H1 (cell line): ENCODE data around the gene ARV1. TPM values are rescaled to one million over a fixed set of nuclear protein-coding genes. Genes with fewer than 3 reads are reported as not detected.

Experiments used
- CTCF ChIA-PET: fragments of 300-600 bp; sonication (Branson Sonifier 250); formaldehyde crosslinking; loops from one replicate; lab custom pipeline; 2021; ENCODE audit not compliant: partially characterized antibody; lab: Charles Lee
- POLR2A ChIA-PET: fragments of 300-600 bp; sonication (Branson Sonifier 250); formaldehyde crosslinking; loops from one replicate; lab custom pipeline; 2021; ENCODE audit warnings: inconsistent platforms; ENCODE audit not compliant: partially characterized antibody; lab: Charles Lee
- DNase-seq, 2 experiments: peaks; one replicate each; pipeline versions ENCODE4 v3.0.0 to v3.0.0-alpha.2; 2010 to 2022; ENCODE audit warnings: low spot score in 2 of 2, low read depth in 1 of 2, mixed read lengths in 1 of 2
- FAIRE-seq: peaks from 2 replicates; lab custom pipeline; 2011; peaks lifted over from hg19 to GRCh38; lab: Jason Lieb, UNC
- H2AFZ ChIP-seq: 2 replicates; pipeline ENCODE4 v1.8.1; 2012; ENCODE audit warnings: low read length, inconsistent platforms
- H2AK5ac ChIP-seq: 2 replicates; pipeline ENCODE4 v1.6.1; 2013; ENCODE audit warnings: low read depth, low read length
- H2BK120ac ChIP-seq: replicated peaks from 2 replicates; pipeline ENCODE3; 2013; ENCODE audit warnings: low read depth, low read length, inconsistent platforms
- H2BK12ac ChIP-seq: 2 replicates; pipeline ENCODE4 v1.6.1; 2013; ENCODE audit warnings: low read depth, low read length
- H2BK15ac ChIP-seq: 2 replicates; pipeline ENCODE4 v1.6.1; 2013; ENCODE audit warnings: low read length
- H2BK20ac ChIP-seq: 2 replicates; pipeline ENCODE4 v1.6.1; 2013; ENCODE audit warnings: low read length
- H2BK5ac ChIP-seq: 2 replicates; pipeline ENCODE4 v1.6.1; 2013; ENCODE audit warnings: low read depth, low read length
- H3K14ac ChIP-seq: 2 replicates; pipeline ENCODE4 v1.6.1; 2013; ENCODE audit warnings: inconsistent platforms; ENCODE audit not compliant: insufficient read length
- H3K18ac ChIP-seq: 2 replicates; pipeline ENCODE4 v1.6.1; 2013; ENCODE audit warnings: low read length; ENCODE audit errors: extremely low read depth
- H3K23ac ChIP-seq: 2 replicates; pipeline ENCODE4 v1.6.1; 2013; ENCODE audit warnings: inconsistent platforms; ENCODE audit not compliant: insufficient read length
- H3K23me2 ChIP-seq: 2 replicates; pipeline ENCODE4 v1.6.1; 2013; ENCODE audit warnings: low read depth, low read length
- H3K27ac ChIP-seq: 2 replicates; pipeline ENCODE4 v1.6.1; 2011; ENCODE audit warnings: low read depth, low read length, inconsistent platforms
- H3K27me3 ChIP-seq, 4 experiments: replicated peaks in 1 of 4; 1 replicate in 1 of 4; 2 replicates in 3 of 4; pipeline versions ENCODE4 v1.6.1 to v1.8.1; 2011 to 2013; ENCODE audit warnings: low read length in 3 of 4, mild to moderate bottlenecking in 3 of 4, inconsistent platforms in 2 of 4, mixed read lengths in 2 of 4, moderate library complexity in 1 of 4; ENCODE audit not compliant: control insufficient read depth in 3 of 4, insufficient read depth in 3 of 4; ENCODE audit errors: extremely low read depth in 1 of 4
- H3K36me3 ChIP-seq, 4 experiments: 2 replicates each; pipeline versions ENCODE4 v1.6.1 to v1.8.1; 2011 to 2013; ENCODE audit warnings: mild to moderate bottlenecking in 4 of 4, low read length in 3 of 4, moderate library complexity in 2 of 4, control low read depth in 1 of 4, inconsistent platforms in 1 of 4; ENCODE audit not compliant: insufficient read depth in 4 of 4, control insufficient read depth in 2 of 4
- H3K4ac ChIP-seq: replicated peaks from 2 replicates; pipeline ENCODE3; 2013; ENCODE audit warnings: low read length, low read depth, mixed read lengths, inconsistent platforms; ENCODE audit not compliant: insufficient read length
- H3K4me1 ChIP-seq, 4 experiments: replicated peaks in 1 of 4; 1 replicate in 1 of 4; 2 replicates in 3 of 4; pipeline versions ENCODE4 v1.6.1 to v1.8.1; 2011 to 2013; ENCODE audit warnings: low read length in 3 of 4, inconsistent platforms in 2 of 4, mixed read lengths in 1 of 4; ENCODE audit not compliant: insufficient read depth in 4 of 4, control insufficient read depth in 3 of 4
- H3K4me2 ChIP-seq, 2 experiments: 2 replicates each; pipeline versions ENCODE4 v1.6.1 to v1.8.1; 2011 to 2013; ENCODE audit warnings: low read depth in 2 of 2, low read length in 2 of 2, control low read depth in 1 of 2, inconsistent platforms in 1 of 2, mild to moderate bottlenecking in 1 of 2; ENCODE audit not compliant: insufficient read depth in 1 of 2
- H3K4me3 ChIP-seq, 4 experiments: fragments of 200-600, 300-600 bp in 1 of 4; sonication (generic), shearing (Covaris generic), sonication (Bioruptor Twin) in 1 of 4; 2 replicates each; pipeline versions ENCODE4 v1.5.1 to v1.8.1; 2011 to 2016; ENCODE audit warnings: low read length in 4 of 4, low read depth in 3 of 4, control low read depth in 2 of 4, inconsistent platforms in 2 of 4, mild to moderate bottlenecking in 2 of 4, mixed read lengths in 1 of 4, moderate library complexity in 1 of 4; ENCODE audit not compliant: insufficient read depth in 2 of 4; ENCODE audit errors: extremely low read depth in 1 of 4
- H3K56ac ChIP-seq: replicated peaks from 2 replicates; pipeline ENCODE3; 2013; ENCODE audit warnings: low read depth, mild to moderate bottlenecking, mixed read lengths, low read length, inconsistent platforms; ENCODE audit not compliant: insufficient read length
- H3K79me1 ChIP-seq: 2 replicates; pipeline ENCODE4 v1.6.1; 2013; ENCODE audit warnings: low read depth, low read length, control low read depth
- H3K79me2 ChIP-seq, 2 experiments: 2 replicates each; pipeline versions ENCODE4 v1.6.1 to v1.8.1; 2012 to 2013; ENCODE audit warnings: low read length in 2 of 2, mild to moderate bottlenecking in 2 of 2, inconsistent platforms in 1 of 2; ENCODE audit not compliant: insufficient read depth in 2 of 2, control insufficient read depth in 1 of 2
- H3K9ac ChIP-seq, 4 experiments: replicated peaks in 1 of 4; 1 replicate in 1 of 4; 2 replicates in 3 of 4; pipeline versions ENCODE4 v1.6.1 to v1.8.1; 2011 to 2013; ENCODE audit warnings: low read depth in 3 of 4, low read length in 3 of 4, control low read depth in 2 of 4, mild to moderate bottlenecking in 2 of 4, moderate library complexity in 2 of 4, inconsistent platforms in 1 of 4; ENCODE audit errors: extremely low read depth in 1 of 4
- H3K9me3 ChIP-seq, 2 experiments: 2 replicates each; pipeline versions ENCODE4 v1.6.1 to v1.8.1; 2012 to 2013; ENCODE audit warnings: mild to moderate bottlenecking in 2 of 2, moderate library complexity in 2 of 2, control low read depth in 1 of 2, inconsistent platforms in 1 of 2, low read depth in 1 of 2, low read length in 1 of 2, mixed read lengths in 1 of 2; ENCODE audit not compliant: insufficient read depth in 2 of 2
- H4K20me1 ChIP-seq, 2 experiments: replicated peaks in 1 of 2; 2 replicates each; pipeline versions ENCODE3 to v1.8.1; 2011 to 2013; ENCODE audit warnings: inconsistent platforms in 2 of 2, low read length in 2 of 2, mild to moderate bottlenecking in 1 of 2; ENCODE audit not compliant: insufficient read depth in 2 of 2, control insufficient read depth in 1 of 2
- H4K5ac ChIP-seq: 2 replicates; pipeline ENCODE4 v1.6.1; 2013; ENCODE audit warnings: low read length, low read depth, mixed read lengths, inconsistent platforms; ENCODE audit not compliant: insufficient read length
- H4K8ac ChIP-seq: 2 replicates; pipeline ENCODE4 v1.8.0; 2013; ENCODE audit warnings: mild to moderate bottlenecking, moderate library complexity, low read length, inconsistent platforms; ENCODE audit not compliant: insufficient read depth; ENCODE audit errors: extremely low read depth
- H4K91ac ChIP-seq: replicated peaks from 2 replicates; pipeline ENCODE3; 2013; ENCODE audit warnings: low read length, mixed read lengths, inconsistent platforms; ENCODE audit not compliant: insufficient read length
- ASH2L ChIP-seq: fragments of 200-600, 300-600 bp; sonication (generic); IDR thresholded peaks from one replicate; pipeline ENCODE4 v1.7.1; 2017; ENCODE audit warnings: low read length
- BACH1 ChIP-seq: IDR thresholded peaks from 2 replicates; pipeline ENCODE4 v1.6.1; 2012; ENCODE audit warnings: low read length, improper control_type of control experiment
- BRCA1 ChIP-seq: IDR thresholded peaks from 2 replicates; pipeline ENCODE4 v1.6.1; 2012; ENCODE audit warnings: low read depth, low read length, improper control_type of control experiment
- CBX5 ChIP-seq: fragments of 300-800, 300-1000 bp; sonication (generic); IDR thresholded peaks from 2 replicates; pipeline ENCODE4 v1.7.1; 2016; ENCODE audit warnings: antibody characterized with exemption, low read length, low read depth
- CBX8 ChIP-seq: fragments of 300-800, 300-1000 bp; sonication (generic); IDR thresholded peaks from 2 replicates; pipeline ENCODE4 v1.7.1; 2016; ENCODE audit warnings: low read depth, low read length, borderline replicate concordance
- FOSL1 ChIP-seq: IDR thresholded peaks from 2 replicates; pipeline ENCODE4 v1.6.1; 2011; ENCODE audit warnings: mild to moderate bottlenecking, low read depth, low read length, moderate library complexity; ENCODE audit not compliant: insufficient read depth
- KDM4A ChIP-seq: IDR thresholded peaks from one replicate; pipeline ENCODE4 v1.7.1; 2012; ENCODE audit warnings: low read depth, mild to moderate bottlenecking, moderate library complexity, low read length, inconsistent platforms; ENCODE audit not compliant: severe bottlenecking
- PHF8 ChIP-seq: fragments of 200-600 bp; sonication (generic); conservative IDR thresholded peaks from 2 replicates; pipeline ENCODE4 v1.7.1; 2012; ENCODE audit warnings: low read depth, mild to moderate bottlenecking, inconsistent platforms, low read length, moderate library complexity
- SAP30 ChIP-seq: fragments of 300-600 bp; sonication (generic); IDR thresholded peaks from 2 replicates; pipeline ENCODE4 v1.7.1; 2012; ENCODE audit warnings: low read length, moderate library complexity, mild to moderate bottlenecking, inconsistent platforms; ENCODE audit not compliant: insufficient read depth, insufficient replicate concordance
- SP1 ChIP-seq: IDR thresholded peaks from 2 replicates; pipeline ENCODE4 v1.6.1; 2011; ENCODE audit warnings: low read depth, low read length
- SRF ChIP-seq: IDR thresholded peaks from 2 replicates; pipeline ENCODE4 v1.6.1; 2011; ENCODE audit warnings: mild to moderate bottlenecking, low read depth, low read length, moderate library complexity
- TAF7 ChIP-seq: optimal IDR thresholded peaks from 2 replicates; pipeline ENCODE3; 2011; ENCODE audit warnings: low read depth, mild to moderate bottlenecking, inconsistent platforms, low read length, moderate library complexity, borderline replicate concordance
- WGBS, 2 experiments: shearing (Covaris generic) in 1 of 2; methylation state at CpG; one replicate each; pipeline versions ENCODE4 v1.1.6 to v1.1.7; 2013 to 2015; ENCODE audit warnings: low lambda C conversion rate in 2 of 2, mixed read lengths in 2 of 2, inconsistent platforms in 1 of 2, low coverage in 1 of 2, missing lambda C conversion rate in 1 of 2; ENCODE audit not compliant: insufficient replicate concordance in 2 of 2, insufficient coverage in 1 of 2, insufficient read length in 1 of 2; ENCODE audit errors: extremely low coverage in 1 of 2, missing lambda C conversion rate in 1 of 2; 5-methylcytosine and 5-hydroxymethylcytosine counted together
- polyA plus RNA-seq, 7 experiments: library from polyadenylated mRNA; depleted of rRNA in 3 of 7; stranded (reverse) in 5 of 7; unstranded in 2 of 7; fragments of >200 nt in 5 of 7; fragments of 200-250 nt in 2 of 7; gene quantifications; 1 replicate in 5 of 7; 2 replicates in 1 of 7; 4 replicates in 1 of 7; pipeline versions ENCODE4 v1.2.1 to v1.2.3, GENCODE V29; 2011 to 2013; ENCODE audit warnings: missing spikeins in 2 of 7, mixed read lengths in 2 of 7
- total RNA-seq: library from RNA; stranded (reverse); fragmentation: NEBNext Ultra II Directional; extraction: Animal tissue kit (Norgen Biotek cat#: 25700); gene quantifications from 2 replicates; pipeline ENCODE4 v1.2.1, GENCODE V29; 2021
- TF ChIP-seq, protein P1 (sequence below): IDR thresholded peaks from 2 replicates; pipeline ENCODE4 v1.6.1; 2011; ENCODE audit warnings: low read depth, mild to moderate bottlenecking, low read length; ENCODE audit not compliant: insufficient read depth

The ARV1 gene
- total and polyA plus RNA-seq, 2 of the 8 experiments (the other 6 are each of a cell fraction or from before 2014, with no cell fraction given), result 13.1 to 13.4 TPM

GRCh38 chr1:230965535-230965934 is 13.4 kb upstream of the ARV1 start:
- H3K36me3 ChIP-seq, result no peaks in the 10 kb centered on the region
- H3K23ac ChIP-seq, result no peak overlapping the region
- ChIA-PET CTCF (no interaction called here), POLR2A (no interaction called here)
- H2BK12ac ChIP-seq, result no peak overlapping the region
- H3K18ac ChIP-seq, result no peak overlapping the region
- no peak overlapping the region for H4K91ac ChIP-seq
- no peak overlapping the region for H3K4me2 ChIP-seq
- H3K27ac ChIP-seq, result no peak overlapping the region
- 87% methylated on average over 5 of the region's 5 CpGs; no CpG with 5 or more reads in 1 of the 2 experiments for WGBS, 2 experiments
- no peak overlapping the region for H3K4ac ChIP-seq
- peaks cover 0 to 4% of the 10 kb centered on the region in 2 experiments for H4K20me1 ChIP-seq
- H2BK20ac ChIP-seq, result no peak overlapping the region
- no peak overlapping the region for H3K56ac ChIP-seq
- no peak overlapping the region for H2BK120ac ChIP-seq
- H3K9ac ChIP-seq, result no peak overlapping the region
- H2AFZ ChIP-seq, result no peak overlapping the region
- no peak overlapping the region for H4K5ac ChIP-seq
- no peak overlapping the region for H2BK5ac ChIP-seq
- H2BK15ac ChIP-seq, result no peak overlapping the region
- no peaks in the 10 kb centered on the region for H3K9me3 ChIP-seq
- DNase-seq, result no peak
- H2AK5ac ChIP-seq, result no peak overlapping the region
- no peak overlapping the region for H3K14ac ChIP-seq
- H3K79me1 ChIP-seq, result no peaks in the 10 kb centered on the region
- no peaks in the 10 kb centered on the region; a peak in 1 of 4 replicates for H3K79me2 ChIP-seq
- no peaks in the 10 kb centered on the region for H3K23me2 ChIP-seq
- H3K27me3 ChIP-seq, result no peaks in the 10 kb centered on the region
- no peak overlapping the region for H3K4me3 ChIP-seq
- TF ChIP-seq KDM4A (no peak), SP1 (no peak), TAF7 (no peak), PHF8 (no peak), SRF (no peak), CBX5 (no peak), BACH1 (no peak), SAP30 (no peak), ASH2L (no peak), CBX8 (no peak), FOSL1 (no peak), BRCA1 (no peak)
- TF ChIP-seq, protein P1, sequence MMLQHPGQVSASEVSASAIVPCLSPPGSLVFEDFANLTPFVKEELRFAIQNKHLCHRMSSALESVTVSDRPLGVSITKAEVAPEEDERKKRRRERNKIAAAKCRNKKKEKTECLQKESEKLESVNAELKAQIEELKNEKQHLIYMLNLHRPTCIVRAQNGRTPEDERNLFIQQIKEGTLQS, result no peak
- H3K4me1 ChIP-seq, result no peaks in the 10 kb centered on the region
- H4K8ac ChIP-seq, result no peak overlapping the region
- FAIRE-seq, result no peak
